Endothelial cell of umbilical vein (primary cell): Measurements from ENCODE around the gene NAV3.

Experiments used
- EZH2 ChIP-seq: IDR thresholded peaks from 2 replicates; pipeline ENCODE4 v1.6.1; 2012; ENCODE audit warnings: borderline replicate concordance, low read depth, mild to moderate bottlenecking, moderate library complexity, low read length, inconsistent platforms; ENCODE audit not compliant: severe bottlenecking
- FOS ChIP-seq: IDR thresholded peaks from 2 replicates; pipeline ENCODE4 v1.6.1; 2011; ENCODE audit warnings: mild to moderate bottlenecking, low read length, moderate library complexity, borderline replicate concordance; ENCODE audit not compliant: insufficient read depth
- GATA2 ChIP-seq: IDR thresholded peaks from 2 replicates; pipeline ENCODE4 v1.7.0; 2011; ENCODE audit warnings: low read depth, mild to moderate bottlenecking, moderate library complexity, mixed read lengths, low read length; ENCODE audit not compliant: insufficient read length, insufficient read depth
- JUN ChIP-seq: IDR thresholded peaks from 2 replicates; pipeline ENCODE4 v1.6.1; 2011; ENCODE audit warnings: borderline replicate concordance, low read depth; ENCODE audit not compliant: insufficient read length, insufficient read depth
- MAX ChIP-seq: IDR thresholded peaks from 2 replicates; pipeline ENCODE4 v1.6.1; 2011; ENCODE audit not compliant: insufficient read depth, insufficient read length
- MYC ChIP-seq: IDR thresholded peaks from one replicate; pipeline ENCODE4 v1.6.1; 2011; ENCODE audit warnings: mild to moderate bottlenecking, low read depth, low read length
- POLR2A ChIP-seq: IDR thresholded peaks from 2 replicates; pipeline ENCODE4 v1.6.1; 2012; ENCODE audit warnings: low read depth, mild to moderate bottlenecking, control low read depth, low read length
- POLR2AphosphoS5 ChIP-seq: IDR thresholded peaks from 2 replicates; pipeline ENCODE4 v1.6.1; 2012; ENCODE audit warnings: low read depth, mild to moderate bottlenecking, control low read depth, low read length, moderate library complexity; ENCODE audit not compliant: insufficient read depth
- TF ChIP-seq, protein P1 (sequence below), 2 donors: IDR thresholded peaks; 1 replicate in 1 of 2; 2 replicates in 1 of 2; pipeline ENCODE4 v1.5.1; 2011; ENCODE audit warnings: low read length in 2 of 2, mild to moderate bottlenecking in 2 of 2, moderate library complexity in 2 of 2, control low read depth in 1 of 2, inconsistent platforms in 1 of 2, low read depth in 1 of 2; ENCODE audit not compliant: insufficient read depth in 1 of 2; ENCODE audit errors: extremely low read depth in 1 of 2

DNA sequence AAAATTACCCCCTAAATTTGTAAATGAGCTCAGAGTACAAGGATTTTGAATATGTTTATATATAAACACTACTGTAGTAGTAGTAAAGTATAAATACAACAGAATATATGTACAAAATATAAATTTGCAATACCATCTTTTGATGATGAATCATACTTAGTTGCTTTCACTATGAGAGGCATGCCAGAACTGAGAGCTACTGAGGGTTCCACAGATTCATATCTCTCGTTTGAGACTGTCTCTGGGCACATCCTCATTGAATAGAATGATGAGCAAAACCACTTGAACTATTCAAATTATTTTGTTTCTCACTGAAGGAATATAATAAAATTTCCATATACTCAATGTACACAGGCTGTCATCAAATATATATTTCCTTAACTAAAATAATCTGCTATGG is 417.6 kb downstream of the NAV3 start:
- TF ChIP-seq POLR2AphosphoS5, result no peak
- no peak for TF ChIP-seq MAX
- no peak for TF ChIP-seq POLR2A
- TF ChIP-seq JUN, result no peak
- TF ChIP-seq, protein P1, sequence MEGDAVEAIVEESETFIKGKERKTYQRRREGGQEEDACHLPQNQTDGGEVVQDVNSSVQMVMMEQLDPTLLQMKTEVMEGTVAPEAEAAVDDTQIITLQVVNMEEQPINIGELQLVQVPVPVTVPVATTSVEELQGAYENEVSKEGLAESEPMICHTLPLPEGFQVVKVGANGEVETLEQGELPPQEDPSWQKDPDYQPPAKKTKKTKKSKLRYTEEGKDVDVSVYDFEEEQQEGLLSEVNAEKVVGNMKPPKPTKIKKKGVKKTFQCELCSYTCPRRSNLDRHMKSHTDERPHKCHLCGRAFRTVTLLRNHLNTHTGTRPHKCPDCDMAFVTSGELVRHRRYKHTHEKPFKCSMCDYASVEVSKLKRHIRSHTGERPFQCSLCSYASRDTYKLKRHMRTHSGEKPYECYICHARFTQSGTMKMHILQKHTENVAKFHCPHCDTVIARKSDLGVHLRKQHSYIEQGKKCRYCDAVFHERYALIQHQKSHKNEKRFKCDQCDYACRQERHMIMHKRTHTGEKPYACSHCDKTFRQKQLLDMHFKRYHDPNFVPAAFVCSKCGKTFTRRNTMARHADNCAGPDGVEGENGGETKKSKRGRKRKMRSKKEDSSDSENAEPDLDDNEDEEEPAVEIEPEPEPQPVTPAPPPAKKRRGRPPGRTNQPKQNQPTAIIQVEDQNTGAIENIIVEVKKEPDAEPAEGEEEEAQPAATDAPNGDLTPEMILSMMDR (IDR thresholded peaks at IDR 0.05; ENCODE audit: extremely low read depth in 1 of 2, insufficient read depth in 1 of 2, low read depth in 1 of 2, low read length in 2 of 2), result no peak
- no peak for TF ChIP-seq EZH2
- no peak for TF ChIP-seq FOS
- TF ChIP-seq MYC, result no peak
- no peak for TF ChIP-seq GATA2
